ENCODE data around the gene RTEL1.

DNA sequence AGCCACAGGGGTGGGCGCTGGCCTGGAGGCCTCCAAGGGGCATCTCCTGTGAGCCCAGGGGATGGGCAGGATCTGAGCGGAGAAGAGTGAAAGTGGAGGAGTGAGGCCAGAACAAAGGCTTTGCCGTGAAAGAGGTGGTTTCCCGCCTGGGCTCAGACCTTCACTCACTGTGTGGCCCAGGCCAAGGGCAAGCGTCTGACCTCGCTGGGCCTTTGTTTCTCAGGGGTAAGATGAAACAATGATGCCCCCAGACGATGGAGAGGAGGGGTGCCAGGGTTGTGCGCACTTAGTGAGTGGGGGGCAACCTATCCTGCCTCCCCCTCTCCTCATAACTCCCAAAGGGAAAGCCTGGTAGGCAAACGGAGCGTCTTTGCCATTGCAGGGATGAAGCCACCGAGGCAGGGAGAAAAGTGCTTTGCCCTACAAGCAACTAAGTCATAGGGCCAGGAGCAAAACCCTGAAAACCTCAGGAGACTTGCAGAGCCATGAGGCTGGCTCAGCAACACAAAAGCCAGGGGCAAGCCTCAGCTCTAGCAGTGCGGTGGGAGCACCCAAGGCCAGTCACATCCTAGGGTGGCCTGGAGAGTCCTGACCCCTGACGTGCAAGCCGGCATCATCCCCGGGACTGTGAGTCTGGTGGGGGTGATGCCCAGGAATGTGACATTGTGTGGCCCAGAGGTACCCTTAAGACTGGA, 4.0 kb upstream of the RTEL1 start:
- TF ChIP-seq EP300 (IDR thresholded peaks at IDR 0.05) (no peak), CTCF (IDR thresholded peaks at IDR 0.05) (no peak), POLR2A (IDR thresholded peaks at IDR 0.05) (no peak), POLR2AphosphoS5 (IDR thresholded peaks at IDR 0.05) (no peak)
